ENCODE data around the gene CEP126. TPM values are rescaled to one million over a fixed set of nuclear protein-coding genes. Genes with fewer than 3 reads are reported as not detected.

The CEP126 gene
- total and polyA plus RNA-seq, 3 donors from 2014 or later: 11.2 to 18.6 (median 14.8) TPM

- intact Hi-C loops (cut with DNase I; ENCODE audit: low total_unique reads): no loop called here
- WGBS, 2 donors: 16 to 36% methylated on average over 2 of the region's 2 CpGs
- Histone ChIP-seq H3K36me3 (ENCODE audit: low read depth, missing control alignments) (no peaks in the 10 kb centered on the region), H3K4me1 (no peaks in the 10 kb centered on the region), H3K27ac (no peak overlapping the region), H3K9me3 (no peaks in the 10 kb centered on the region), H3K27me3 (no peaks in the 10 kb centered on the region), H3K4me3 (no peak overlapping the region)
- DNase-seq: no peak
- TF ChIP-seq CTCF (IDR thresholded peaks at IDR 0.05) (no peak), POLR2A (IDR thresholded peaks at IDR 0.05) (no peak)
Observed at GRCh38 chr11:102026959-102027358, 112.1 kb downstream of the CEP126 start.

GRCh38 chr11:102036757-102037156 is 121.9 kb downstream of the CEP126 start:
- intact Hi-C loops (cut with DNase I; ENCODE audit: low total_unique reads): no loop called here
- H3K36me3 ChIP-seq (ENCODE audit: low read depth, missing control alignments): no peaks in the 10 kb centered on the region
- whole genome bisulfite sequencing, 2 donors: 91 to 94% methylated on average over 1 of the region's 1 CpG

GRCh38 chr11:102046841-102047240 is 132.0 kb downstream of the CEP126 start:
- TF ChIP-seq CTCF (IDR thresholded peaks at IDR 0.05) (no peak), POLR2A (IDR thresholded peaks at IDR 0.05) (no peak)
- Histone ChIP-seq H3K9me3 (no peaks in the 10 kb centered on the region), H3K4me1 (no peaks in the 10 kb centered on the region), H3K27me3 (no peaks in the 10 kb centered on the region), H3K36me3 (ENCODE audit: low read depth, missing control alignments) (no peaks in the 10 kb centered on the region), H3K27ac (peak overlapping the region in 1 of 2 donors; percentile 75), H3K4me3 (peak overlapping the region; percentile 63 to 68)
- 8 to 19% methylated on average over 4 of the region's 4 CpGs for WGBS, 2 donors
- intact Hi-C loops (cut with DNase I; ENCODE audit: low total_unique reads): no loop called here
- no peak for DNase-seq

More at GRCh38 chr11:102036757-102037156, 121.9 kb downstream of the CEP126 start:
- TF ChIP-seq CTCF (IDR thresholded peaks at IDR 0.05) (no peak), POLR2A (IDR thresholded peaks at IDR 0.05) (no peak)
- no peak for DNase-seq
- H3K4me3 ChIP-seq: no peak overlapping the region
- H3K4me1 ChIP-seq: no peaks in the 10 kb centered on the region
- no peaks in the 10 kb centered on the region for H3K9me3 ChIP-seq
- no peaks in the 10 kb centered on the region for H3K27me3 ChIP-seq
- no peak overlapping the region for H3K27ac ChIP-seq

GRCh38 chr11:102047305-102047924 is 132.6 kb downstream of the CEP126 start, which contains the start of gene CFAP300:
Gene CFAP300, plus strand, starts transcription at chr11:102047437. Its CDS starts 34 bp downstream, at chr11:102047471.
- H3K9me3 ChIP-seq: no peaks in the 10 kb centered on the region
- no peaks in the 10 kb centered on the region for H3K27me3 ChIP-seq
- H3K4me1 ChIP-seq: no peaks in the 10 kb centered on the region
- WGBS, 2 donors: 3% methylated on average over 5 to 45 of the region's 45 CpGs
- H3K36me3 ChIP-seq (ENCODE audit: low read depth, missing control alignments): no peaks in the 10 kb centered on the region
- intact Hi-C loops (cut with DNase I; ENCODE audit: low total_unique reads): no loop called here
- DNase-seq: peak; percentile 93
- TF ChIP-seq POLR2A (IDR thresholded peaks at IDR 0.05) (no peak), CTCF (IDR thresholded peaks at IDR 0.05) (no peak)
- peak within 1 kb of the TSS; percentile 46 to 75 for H3K27ac ChIP-seq
- H3K4me3 ChIP-seq: peak within 1 kb of the TSS; percentile 63 to 68

Other genes with a start within 250 kb of the CEP126 start
- gene ANGPTL5, start 1.5 kb downstream of the CEP126 start, total RNA-seq: under 1 TPM; 0.31 to 0.62 TPM
- 0.74 TPM for gene ANGPTL5, start 1.5 kb downstream of the CEP126 start, polyA plus RNA-seq (ENCODE audit: insufficient read depth, low read depth, low replicate concordance)
- 10 to 100 TPM; 15.1 to 28.9 TPM for gene CFAP300, start 132.4 kb downstream of the CEP126 start, total RNA-seq
- 98.0 TPM for gene CFAP300, start 132.4 kb downstream of the CEP126 start, polyA plus RNA-seq (ENCODE audit: insufficient read depth, low read depth, low replicate concordance)
- 100 to 1,000 TPM; 110 to 144 TPM for gene YAP1, start 195.4 kb downstream of the CEP126 start, total RNA-seq
- gene YAP1, start 195.4 kb downstream of the CEP126 start, polyA plus RNA-seq (ENCODE audit: insufficient read depth, low read depth, low replicate concordance): 44.2 TPM

Measured in testis (tissue), 3 donors.